Measurements from ENCODE around the gene ECPAS. TPM values are rescaled to one million over a fixed set of nuclear protein-coding genes. Genes with fewer than 3 reads are reported as not detected.

ECPAS gene
- total and polyA plus RNA-seq, 2 experiments from 2014 or later: 32.1 to 65.6 TPM

DNA sequence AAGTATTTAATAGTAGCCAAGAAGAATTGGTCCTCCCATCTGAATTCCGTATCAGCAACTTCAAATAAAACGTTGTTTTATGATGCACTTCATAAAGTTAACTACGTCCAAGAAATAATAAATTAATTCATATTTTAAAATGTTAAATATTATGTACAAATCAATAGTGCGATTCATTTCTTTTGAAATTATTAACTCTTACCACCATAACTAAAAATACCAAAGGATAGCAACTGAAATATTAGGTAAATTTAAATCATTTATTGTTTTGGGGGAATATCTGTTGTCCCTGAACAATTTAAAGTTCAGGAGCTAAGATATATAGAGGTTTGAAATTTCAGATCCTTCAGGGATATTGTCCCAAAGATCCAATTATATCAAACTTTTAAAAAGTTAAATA, 154.1 kb downstream of the ECPAS start, which contains the start of gene OR2K2:
OR2K2 (minus strand) TSS at position 101 of the 400 bp plus-strand sequence. CDS start 1,791 bp downstream, outside the sequence.
- no peak within 1 kb of the TSS for H2AFZ ChIP-seq
- H3K27me3 ChIP-seq: no peaks in the 10 kb centered on the region
- no peaks in the 10 kb centered on the region for H4K20me1 ChIP-seq (ENCODE audit: insufficient read depth, poor library complexity, severe bottlenecking)
- H3K36me3 ChIP-seq (replicated peaks; ENCODE audit: insufficient read depth, low read depth): no peaks in the 10 kb centered on the region
- no peaks in the 10 kb centered on the region for H3K4me1 ChIP-seq (ENCODE audit: insufficient read depth)
- 89% methylated on average over 4 of the region's 4 CpGs for WGBS (ENCODE audit: low lambda C conversion rate, missing lambda C conversion rate)
- peaks cover 3% of the 10 kb centered on the region for H3K9me2 ChIP-seq (replicated peaks; ENCODE audit: insufficient read depth)
- H3K27ac ChIP-seq: no peak within 1 kb of the TSS
- TF ChIP-seq EZH2 (IDR thresholded peaks at IDR 0.05; ENCODE audit: borderline replicate concordance) (no peak), EZH2phosphoT487 (IDR thresholded peaks at IDR 0.05; ENCODE audit: low read depth, severe bottlenecking, unreplicated experiment) (no peak)
- TF ChIP-seq, protein P1, sequence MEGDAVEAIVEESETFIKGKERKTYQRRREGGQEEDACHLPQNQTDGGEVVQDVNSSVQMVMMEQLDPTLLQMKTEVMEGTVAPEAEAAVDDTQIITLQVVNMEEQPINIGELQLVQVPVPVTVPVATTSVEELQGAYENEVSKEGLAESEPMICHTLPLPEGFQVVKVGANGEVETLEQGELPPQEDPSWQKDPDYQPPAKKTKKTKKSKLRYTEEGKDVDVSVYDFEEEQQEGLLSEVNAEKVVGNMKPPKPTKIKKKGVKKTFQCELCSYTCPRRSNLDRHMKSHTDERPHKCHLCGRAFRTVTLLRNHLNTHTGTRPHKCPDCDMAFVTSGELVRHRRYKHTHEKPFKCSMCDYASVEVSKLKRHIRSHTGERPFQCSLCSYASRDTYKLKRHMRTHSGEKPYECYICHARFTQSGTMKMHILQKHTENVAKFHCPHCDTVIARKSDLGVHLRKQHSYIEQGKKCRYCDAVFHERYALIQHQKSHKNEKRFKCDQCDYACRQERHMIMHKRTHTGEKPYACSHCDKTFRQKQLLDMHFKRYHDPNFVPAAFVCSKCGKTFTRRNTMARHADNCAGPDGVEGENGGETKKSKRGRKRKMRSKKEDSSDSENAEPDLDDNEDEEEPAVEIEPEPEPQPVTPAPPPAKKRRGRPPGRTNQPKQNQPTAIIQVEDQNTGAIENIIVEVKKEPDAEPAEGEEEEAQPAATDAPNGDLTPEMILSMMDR (IDR thresholded peaks at IDR 0.05; ENCODE audit: poor library complexity): no peak
- no peaks in the 10 kb centered on the region for H3K9me3 ChIP-seq (ENCODE audit: low read depth)
- H3K4me2 ChIP-seq: no peak within 1 kb of the TSS
- no peak within 1 kb of the TSS for H3K4me3 ChIP-seq
- DNase-seq (ENCODE audit: low spot score): no peak
- H3K79me2 ChIP-seq: no peaks in the 10 kb centered on the region

DNA sequence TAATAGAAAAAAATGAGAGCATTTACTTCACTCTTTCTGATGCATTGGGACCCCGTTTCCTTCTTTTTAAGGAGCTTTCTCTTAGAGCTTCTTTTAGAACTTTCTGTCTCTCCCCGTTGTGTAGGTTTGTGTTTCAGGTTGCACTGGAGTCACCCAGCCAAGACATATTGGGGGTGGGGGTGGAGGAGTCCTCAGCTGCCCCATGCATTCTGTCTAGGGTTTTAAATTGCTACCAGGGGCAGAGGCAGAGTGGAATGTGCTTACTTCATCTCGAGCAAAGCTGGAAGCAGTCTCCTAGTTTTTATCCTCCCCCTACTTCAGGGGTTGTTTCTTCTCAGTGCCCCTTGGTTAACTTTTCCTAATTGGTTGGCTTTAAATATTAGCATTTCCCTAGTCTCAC, 163.6 kb downstream of the ECPAS start:
- H4K20me1 ChIP-seq (ENCODE audit: insufficient read depth, poor library complexity, severe bottlenecking): no peaks in the 10 kb centered on the region
- no peaks in the 10 kb centered on the region for H3K4me1 ChIP-seq (ENCODE audit: insufficient read depth)
- no peaks in the 10 kb centered on the region for H3K79me2 ChIP-seq
- H3K36me3 ChIP-seq (replicated peaks; ENCODE audit: insufficient read depth, low read depth): no peaks in the 10 kb centered on the region
- no peak overlapping the region for H2AFZ ChIP-seq
- H3K4me3 ChIP-seq: no peak overlapping the region
- no peak for TF ChIP-seq EZH2 (IDR thresholded peaks at IDR 0.05; ENCODE audit: borderline replicate concordance)
- TF ChIP-seq, protein P1 (IDR thresholded peaks at IDR 0.05; ENCODE audit: poor library complexity): no peak
- no peak for TF ChIP-seq EZH2phosphoT487 (IDR thresholded peaks at IDR 0.05; ENCODE audit: low read depth, severe bottlenecking, unreplicated experiment)
- H3K4me2 ChIP-seq: no peak overlapping the region
- H3K27me3 ChIP-seq: no peaks in the 10 kb centered on the region
- no peaks in the 10 kb centered on the region for H3K9me3 ChIP-seq (ENCODE audit: low read depth)
- no peak for DNase-seq (ENCODE audit: low spot score)
- H3K27ac ChIP-seq: no peak overlapping the region
- no peaks in the 10 kb centered on the region for H3K9me2 ChIP-seq (replicated peaks; ENCODE audit: insufficient read depth)
- WGBS (ENCODE audit: low lambda C conversion rate, missing lambda C conversion rate): 85% methylated on average over 3 of the region's 3 CpGs

DNA sequence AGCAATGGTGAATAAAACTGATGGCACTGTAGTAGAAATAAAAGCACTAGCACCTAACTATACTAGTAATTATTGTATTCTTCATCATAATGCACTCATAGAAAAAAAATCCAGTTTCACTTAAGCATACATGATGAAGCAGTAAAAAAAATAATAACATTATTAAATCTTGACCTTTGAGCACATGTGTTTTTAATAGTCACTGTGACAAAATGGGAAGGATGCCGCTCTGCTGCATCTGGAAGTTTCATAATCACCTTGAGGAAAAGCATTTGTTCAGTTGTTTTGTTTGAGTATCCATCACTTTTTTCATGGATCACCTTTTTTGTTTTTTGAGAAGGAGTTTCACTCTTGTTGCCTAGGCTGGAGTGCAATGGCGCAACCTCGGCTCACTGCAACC, 167.4 kb downstream of the ECPAS start:
- Histone ChIP-seq H3K4me1 (ENCODE audit: insufficient read depth) (no peaks in the 10 kb centered on the region), H3K36me3 (replicated peaks; ENCODE audit: insufficient read depth, low read depth) (no peaks in the 10 kb centered on the region), H2AFZ (no peak overlapping the region), H3K27me3 (no peaks in the 10 kb centered on the region), H3K79me2 (no peaks in the 10 kb centered on the region), H3K9me2 (replicated peaks; ENCODE audit: insufficient read depth) (no peaks in the 10 kb centered on the region), H3K27ac (no peak overlapping the region), H3K4me2 (no peak overlapping the region), H3K9me3 (ENCODE audit: low read depth) (no peaks in the 10 kb centered on the region), H4K20me1 (ENCODE audit: insufficient read depth, poor library complexity, severe bottlenecking) (no peaks in the 10 kb centered on the region), H3K4me3 (no peak overlapping the region)
- 80% methylated on average over 3 of the region's 3 CpGs for whole genome bisulfite sequencing (ENCODE audit: low lambda C conversion rate, missing lambda C conversion rate)
- no peak for DNase-seq (ENCODE audit: low spot score)
- TF ChIP-seq EZH2phosphoT487 (IDR thresholded peaks at IDR 0.05; ENCODE audit: low read depth, severe bottlenecking, unreplicated experiment): no peak
- TF ChIP-seq, protein P1 (IDR thresholded peaks at IDR 0.05; ENCODE audit: poor library complexity): no peak
- TF ChIP-seq EZH2 (IDR thresholded peaks at IDR 0.05; ENCODE audit: borderline replicate concordance): no peak

Small RNAs within 50 kb of the gene (small RNA-seq; reads per million reads assigned to genes)
- gene RNA5SP294: not detected

Other genes with a start within 250 kb of the ECPAS start
- not detected in 2 replicates for gene OR2K2, start 154.2 kb downstream of the ECPAS start, total RNA-seq
- not detected in 2 replicates for gene OR2K2, start 154.2 kb downstream of the ECPAS start, polyA plus RNA-seq
- 4.4 and 4.6 TPM in 2 replicates for gene ZNF483, start 40.8 kb upstream of the ECPAS start, total RNA-seq
- gene ZNF483, start 40.8 kb upstream of the ECPAS start, polyA plus RNA-seq: 0.29 and 0.87 TPM in 2 replicates
- gene PTGR1, start 115.3 kb upstream of the ECPAS start, total RNA-seq: 290 and 318 TPM in 2 replicates
- gene PTGR1, start 115.3 kb upstream of the ECPAS start, polyA plus RNA-seq: 163 and 266 TPM in 2 replicates
- gene DNAJC25, start 147.0 kb upstream of the ECPAS start, total RNA-seq: 16.0 and 16.1 TPM in 2 replicates
- gene DNAJC25, start 147.0 kb upstream of the ECPAS start, polyA plus RNA-seq: 14.6 and 19.8 TPM in 2 replicates
- 72.6 and 101 TPM in 2 replicates for gene GNG10, start 177.2 kb upstream of the ECPAS start, total RNA-seq
- 51.6 and 57.1 TPM in 2 replicates for gene GNG10, start 177.2 kb upstream of the ECPAS start, polyA plus RNA-seq